Measurements from ENCODE around the gene OR5AK2.

DNA sequence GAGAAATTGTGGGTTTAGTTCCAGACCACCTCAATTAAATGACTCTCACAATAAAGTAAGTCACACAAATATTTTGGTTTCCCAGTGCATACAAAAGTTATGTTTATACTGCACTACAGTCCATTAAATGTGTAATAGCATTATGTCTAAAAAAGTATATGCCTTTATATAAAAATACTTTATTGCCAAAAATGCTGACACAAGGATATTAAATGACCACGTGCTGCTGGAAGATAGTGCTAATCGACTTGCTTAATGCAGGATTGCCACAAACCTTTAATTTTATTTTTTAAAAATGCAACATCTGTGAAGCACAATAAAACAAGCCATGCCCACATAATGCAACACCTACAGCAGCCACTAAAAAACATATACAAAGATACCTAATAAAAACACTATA is 27.0 kb downstream of the OR5AK2 start:
- TF ChIP-seq, protein P1, sequence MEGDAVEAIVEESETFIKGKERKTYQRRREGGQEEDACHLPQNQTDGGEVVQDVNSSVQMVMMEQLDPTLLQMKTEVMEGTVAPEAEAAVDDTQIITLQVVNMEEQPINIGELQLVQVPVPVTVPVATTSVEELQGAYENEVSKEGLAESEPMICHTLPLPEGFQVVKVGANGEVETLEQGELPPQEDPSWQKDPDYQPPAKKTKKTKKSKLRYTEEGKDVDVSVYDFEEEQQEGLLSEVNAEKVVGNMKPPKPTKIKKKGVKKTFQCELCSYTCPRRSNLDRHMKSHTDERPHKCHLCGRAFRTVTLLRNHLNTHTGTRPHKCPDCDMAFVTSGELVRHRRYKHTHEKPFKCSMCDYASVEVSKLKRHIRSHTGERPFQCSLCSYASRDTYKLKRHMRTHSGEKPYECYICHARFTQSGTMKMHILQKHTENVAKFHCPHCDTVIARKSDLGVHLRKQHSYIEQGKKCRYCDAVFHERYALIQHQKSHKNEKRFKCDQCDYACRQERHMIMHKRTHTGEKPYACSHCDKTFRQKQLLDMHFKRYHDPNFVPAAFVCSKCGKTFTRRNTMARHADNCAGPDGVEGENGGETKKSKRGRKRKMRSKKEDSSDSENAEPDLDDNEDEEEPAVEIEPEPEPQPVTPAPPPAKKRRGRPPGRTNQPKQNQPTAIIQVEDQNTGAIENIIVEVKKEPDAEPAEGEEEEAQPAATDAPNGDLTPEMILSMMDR (conservative IDR thresholded peaks at IDR 0.05; ENCODE audit: low read length) = no peak
- TF ChIP-seq EZH2phosphoT487 (IDR thresholded peaks at IDR 0.05; ENCODE audit: borderline replicate concordance, low read depth, low read length) = no peak
